HK-2 (cell line): Measurements from ENCODE around the gene NCK2.
"Not testable (repeated sequence)": the region's sequence is repeated elsewhere in the genome, so short reads cannot be mapped to it uniquely, and the experiment has no call there.

Source experiments
- DNase-seq: peaks from one replicate; pipeline ENCODE4 v3.0.0-alpha.2; 2018; ENCODE audit not compliant: unreplicated experiment

Gene NCK2

DNA sequence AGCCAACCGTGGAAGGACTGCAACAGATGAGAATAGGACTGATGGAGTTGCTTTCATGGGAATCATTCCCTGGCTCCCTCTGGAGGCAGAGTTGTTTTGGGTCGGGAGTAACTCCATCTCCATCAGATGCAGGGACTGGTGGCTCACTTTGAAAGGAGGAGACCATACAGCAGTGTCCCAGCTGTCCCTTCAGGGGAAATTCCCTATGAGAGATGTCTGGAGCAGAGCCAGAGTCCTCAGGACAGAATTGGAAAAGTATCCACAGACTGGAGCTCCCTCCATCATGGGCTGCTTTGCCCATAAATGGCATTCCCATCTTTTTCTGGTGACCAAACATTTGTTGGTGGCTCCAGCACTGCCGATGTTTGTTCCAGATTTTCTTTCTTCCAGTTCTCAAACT is 144.3 kb downstream of the NCK2 start:
- DNase-seq: no peak

DNA sequence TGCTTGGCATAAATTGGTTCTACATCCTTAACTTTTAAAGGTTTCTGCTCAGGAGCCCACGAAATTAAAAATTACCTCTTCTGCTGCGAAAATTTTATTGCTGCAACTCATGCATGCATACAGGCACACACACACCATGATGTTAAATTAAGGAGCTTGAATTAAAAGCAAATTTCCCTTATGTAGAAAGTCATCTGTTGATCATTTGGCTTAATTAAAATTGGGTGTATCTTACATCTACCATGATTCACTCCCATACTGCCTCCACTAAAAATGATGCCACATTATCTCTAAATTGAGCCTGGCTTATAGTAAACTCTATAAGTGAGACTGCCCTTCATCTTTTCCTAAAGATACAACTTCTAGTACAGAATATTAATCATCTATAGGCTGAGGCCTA is 145.4 kb downstream of the NCK2 start:
- no peak for DNase-seq

DNA sequence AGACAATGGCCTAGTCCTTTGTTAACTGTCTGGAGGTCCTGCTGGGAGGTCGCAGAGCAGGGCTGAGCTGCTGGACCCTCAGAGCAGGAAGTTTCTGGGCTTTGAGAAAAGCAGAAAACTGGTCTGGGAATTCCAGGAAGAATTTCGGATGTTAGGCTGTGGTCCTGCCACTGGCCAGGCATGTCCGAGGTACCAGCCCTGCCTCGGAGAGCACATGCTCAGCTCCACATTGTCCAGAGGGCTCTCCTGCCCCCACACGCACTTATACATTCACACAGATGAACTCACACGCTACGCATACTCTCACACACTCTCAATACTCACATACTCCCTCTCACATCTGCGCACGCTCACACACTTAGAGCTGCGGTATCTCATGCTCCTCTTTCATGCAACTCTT is 146.1 kb downstream of the NCK2 start:
- DNase-seq: no peak

DNA sequence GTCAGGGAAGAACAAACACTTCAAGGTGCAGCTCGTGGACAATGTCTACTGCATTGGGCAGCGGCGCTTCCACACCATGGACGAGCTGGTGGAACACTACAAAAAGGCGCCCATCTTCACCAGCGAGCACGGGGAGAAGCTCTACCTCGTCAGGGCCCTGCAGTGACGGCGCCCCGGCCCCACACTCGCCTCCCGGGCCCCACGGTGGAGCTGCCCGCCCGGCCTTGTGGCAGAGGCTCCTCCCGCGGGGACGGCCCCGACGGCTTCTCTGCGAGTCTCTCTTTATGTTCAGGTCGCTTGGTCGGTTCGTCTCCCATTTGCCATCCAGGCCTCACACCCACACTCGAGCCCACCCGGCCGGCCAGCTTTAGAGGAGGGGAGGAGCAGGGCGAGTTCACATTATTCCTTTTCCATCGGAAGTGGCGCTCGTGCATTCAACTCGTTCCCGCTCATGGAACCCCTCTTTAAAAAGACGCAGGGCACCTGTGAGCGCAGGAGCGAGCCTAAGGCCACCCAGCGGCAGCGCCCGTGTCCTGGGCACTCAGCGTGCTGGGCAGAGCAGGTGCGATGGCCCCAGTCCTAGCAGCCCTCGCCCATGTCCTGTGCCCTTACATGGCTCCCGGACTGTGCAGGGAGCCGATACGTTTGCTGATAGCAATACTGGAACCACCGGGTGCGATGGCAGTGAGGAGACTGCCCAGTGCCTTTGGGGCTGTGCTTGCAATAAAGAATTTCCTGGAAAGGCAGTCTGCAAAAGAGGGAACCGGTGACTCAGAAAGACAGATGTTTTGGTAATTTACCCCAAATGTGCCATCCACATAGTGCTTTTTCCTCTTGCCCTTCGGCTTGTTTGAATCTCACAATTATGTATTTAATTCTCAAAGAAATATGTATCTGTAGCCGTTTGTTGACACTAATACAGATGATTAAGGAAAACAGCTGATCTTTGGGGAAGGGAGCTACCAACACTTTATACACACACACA is 148.6 kb downstream of the NCK2 start:
- no peak for DNase-seq

DNA sequence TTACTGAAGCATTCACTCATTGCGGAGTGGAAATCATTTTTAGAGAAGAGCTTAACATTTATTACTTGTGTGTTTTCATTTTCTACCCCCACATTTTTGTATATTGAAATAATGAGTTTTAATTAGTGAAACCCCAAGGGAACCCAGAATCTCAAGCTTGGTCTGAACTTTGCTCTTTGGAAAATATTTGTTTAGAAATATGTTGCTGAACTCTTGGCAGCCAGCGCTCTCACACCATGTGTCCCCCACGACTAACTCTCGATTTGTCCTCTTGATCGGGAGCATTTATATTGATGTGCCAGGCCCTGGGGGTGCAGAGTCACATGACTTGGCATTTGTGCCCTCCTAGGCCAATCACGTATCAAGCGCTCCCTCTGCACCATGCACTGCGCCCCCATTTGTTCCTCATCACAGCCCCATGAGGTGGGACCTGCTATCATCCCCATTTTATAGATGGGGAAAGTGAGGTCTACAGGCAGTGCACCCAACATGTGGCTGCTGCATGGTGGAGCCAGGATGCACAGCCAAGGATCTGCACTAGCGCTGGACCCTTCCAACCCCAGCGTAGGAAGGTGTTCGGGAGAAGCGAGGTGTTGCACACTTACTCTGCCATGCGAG is 149.7 kb downstream of the NCK2 start:
- no peak for DNase-seq

DNA sequence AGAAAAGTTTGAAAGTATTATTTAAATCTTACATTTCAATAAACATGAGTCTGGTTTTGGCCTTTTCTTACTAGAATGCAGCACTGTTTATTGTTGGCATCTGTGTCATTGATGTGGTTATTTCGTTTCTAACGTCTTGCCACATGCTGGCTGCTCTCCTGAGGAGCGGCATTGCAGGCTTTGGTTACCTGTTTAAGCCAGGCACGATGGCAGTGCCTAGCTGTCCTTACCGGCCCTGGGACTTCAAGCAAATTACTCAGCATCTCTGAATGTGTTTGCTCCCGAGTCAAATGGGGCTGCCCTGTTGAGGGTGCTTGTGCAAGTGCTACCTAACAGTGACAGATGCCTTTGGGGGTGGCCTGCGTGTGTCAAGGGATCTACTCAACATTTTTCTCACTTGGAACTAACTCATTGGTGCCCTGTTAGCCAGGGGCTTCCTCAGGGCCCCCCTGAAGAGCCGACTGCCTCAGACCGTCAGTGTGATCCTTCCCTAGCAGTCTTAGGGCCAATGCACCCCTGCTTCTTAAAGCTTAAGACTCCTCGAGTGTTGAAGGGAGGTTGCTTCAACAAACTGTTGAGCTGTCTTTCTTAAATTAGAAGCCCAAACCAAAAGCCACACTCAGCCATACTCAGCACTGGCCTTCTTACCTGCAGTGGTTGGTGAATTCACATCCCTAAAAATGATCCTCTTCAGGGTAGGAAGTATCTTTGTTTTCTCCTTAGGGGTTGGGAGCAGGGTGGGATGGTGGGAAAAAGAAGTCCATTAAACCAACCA is 151.5 kb downstream of the NCK2 start:
- DNase-seq: no peak

DNA sequence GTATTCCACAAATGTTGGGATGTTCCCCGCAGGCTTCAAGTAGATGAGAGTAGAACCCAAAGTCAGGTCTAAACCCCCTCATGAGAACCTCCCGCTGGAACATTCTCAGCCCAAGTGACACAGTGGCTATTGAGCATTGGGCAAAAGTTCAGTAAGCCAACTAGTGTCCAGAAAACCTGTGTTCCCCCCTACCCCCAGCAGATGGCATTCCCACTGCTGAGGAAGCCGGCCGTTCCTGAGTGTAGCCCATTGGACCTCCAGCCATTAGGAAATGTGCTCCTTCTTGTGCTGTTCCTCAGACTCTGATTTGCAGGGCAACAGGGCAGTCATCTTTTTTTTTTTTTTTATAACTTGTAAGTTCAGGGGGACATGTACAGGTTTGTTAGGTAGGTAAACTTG is 152.1 kb downstream of the NCK2 start:
- no peak for DNase-seq

DNA sequence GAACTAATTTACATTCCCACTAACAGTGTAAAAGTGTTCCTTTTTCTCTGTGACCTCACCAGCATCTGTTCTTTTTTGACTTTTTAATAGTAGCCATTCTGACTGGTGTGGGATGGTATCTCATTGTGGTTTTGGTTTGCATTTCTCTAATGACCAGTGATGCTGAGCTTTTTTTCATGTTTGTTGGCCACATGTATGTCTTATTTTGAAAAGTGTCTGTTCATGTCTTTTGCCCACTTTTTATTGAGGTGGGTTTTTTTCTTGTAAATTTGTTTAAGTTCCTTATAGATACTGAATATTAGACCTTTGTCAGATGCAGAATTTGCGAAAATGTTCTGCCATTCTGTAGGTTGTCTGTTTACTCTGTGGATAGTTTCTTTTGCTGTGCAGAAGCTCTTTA is 153.0 kb downstream of the NCK2 start:
- not testable (repeated sequence) for DNase-seq

DNA sequence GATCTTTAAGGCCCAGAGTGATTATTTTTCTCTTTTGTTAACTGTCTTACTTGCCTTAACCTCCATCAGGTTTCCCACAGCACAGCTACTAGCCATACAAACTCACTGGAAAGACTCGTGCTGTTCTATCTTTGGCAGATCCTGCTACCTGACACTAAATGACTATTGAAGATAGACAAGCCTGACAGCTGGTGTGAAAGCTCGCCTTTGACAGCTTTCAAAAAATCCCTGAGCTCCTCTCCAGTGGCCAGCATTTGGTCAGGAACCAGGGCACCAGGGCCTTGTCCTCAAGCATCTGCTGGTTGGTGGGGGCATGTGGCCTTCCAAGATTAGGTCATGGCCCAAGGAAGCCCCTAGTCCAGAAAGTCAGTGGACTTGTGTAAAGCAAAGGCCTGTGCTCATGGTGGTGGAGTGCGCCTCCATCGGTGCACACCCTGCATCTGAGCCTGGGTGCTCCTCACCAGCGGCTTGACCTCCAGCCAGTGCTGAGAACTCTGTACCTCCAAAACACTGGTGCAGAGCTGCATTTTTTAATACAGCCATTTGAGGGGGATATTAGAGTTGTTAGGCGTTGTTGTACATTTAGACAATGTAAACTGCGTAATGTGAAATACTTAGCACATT is 158.5 kb downstream of the NCK2 start:
- DNase-seq: no peak

DNA sequence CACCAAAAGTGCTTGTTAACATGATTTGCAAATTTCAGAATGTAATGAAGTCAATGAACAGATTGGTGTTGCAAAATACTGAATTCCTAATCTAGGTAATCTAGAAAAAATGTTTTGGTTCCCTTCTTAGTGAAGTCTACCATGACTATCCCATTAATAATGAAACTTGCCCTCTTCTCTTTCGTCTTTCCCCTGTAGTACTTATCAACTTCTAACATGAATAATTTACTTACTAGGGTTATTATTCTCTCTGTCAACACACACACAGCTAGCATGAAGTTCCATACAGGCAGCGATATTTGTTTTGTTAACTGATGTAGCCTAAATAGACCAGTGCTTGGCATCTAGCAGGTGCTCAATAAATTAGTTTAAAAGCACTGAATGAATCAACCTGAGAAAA is 160.2 kb downstream of the NCK2 start:
- DNase-seq: no peak

DNA sequence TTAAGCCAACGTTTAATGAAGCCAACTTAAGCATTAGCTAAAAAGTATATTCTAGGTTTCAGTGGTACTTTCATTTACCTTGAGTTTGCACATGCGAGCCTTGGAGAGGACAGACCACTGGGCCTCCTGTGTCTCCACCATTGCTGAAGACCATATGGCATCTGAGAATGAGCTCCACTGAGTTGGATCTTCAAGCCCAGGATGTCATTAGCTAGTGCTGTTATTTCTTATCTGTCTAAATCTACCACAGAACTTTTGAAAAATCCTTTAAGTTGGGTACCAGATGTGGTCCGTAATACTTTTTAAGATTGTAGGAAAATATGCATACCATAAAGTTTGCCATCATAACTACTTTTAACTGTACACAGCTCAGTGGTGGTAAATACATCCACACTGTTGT is 161.8 kb downstream of the NCK2 start:
- no peak for DNase-seq

DNA sequence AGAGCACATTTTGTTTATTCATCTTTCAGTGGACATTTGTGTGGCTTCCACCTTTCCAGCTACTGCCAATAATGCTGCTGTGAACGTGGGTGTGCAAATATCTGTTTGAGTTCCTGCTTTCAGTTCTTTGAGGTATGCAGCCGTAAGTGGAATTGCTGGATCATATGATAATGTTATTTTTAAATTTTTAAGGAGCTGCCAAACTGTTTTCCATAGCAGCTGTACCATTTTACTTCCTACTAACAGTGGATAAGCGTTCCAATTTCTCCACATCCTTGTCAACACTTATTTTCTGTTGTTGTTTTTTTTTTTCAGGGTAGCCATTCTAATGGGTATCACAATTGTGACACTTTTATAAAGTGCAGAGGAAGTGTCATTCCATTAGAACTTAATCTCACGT is 162.5 kb downstream of the NCK2 start:
- no peak for DNase-seq

DNA sequence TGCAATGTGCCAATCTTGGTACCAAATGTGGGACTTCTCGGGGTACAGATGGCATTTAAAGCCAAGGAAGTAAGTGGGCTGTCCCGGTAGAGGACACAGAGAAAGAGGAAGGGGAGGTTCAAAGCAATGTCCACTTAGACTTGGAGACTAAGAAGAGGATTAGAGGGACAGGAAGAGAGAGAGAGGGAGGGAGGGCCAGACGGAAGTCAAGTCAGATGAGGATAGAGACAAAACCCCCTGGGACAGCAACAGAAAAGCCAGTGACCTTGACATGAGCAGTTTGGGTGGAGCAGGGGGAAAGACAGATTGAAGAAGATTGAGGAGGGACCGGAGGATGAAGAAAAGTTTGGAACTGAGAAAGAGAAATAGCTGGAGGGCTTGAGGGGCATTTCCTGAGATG is 164.5 kb downstream of the NCK2 start:
- DNase-seq: no peak

DNA sequence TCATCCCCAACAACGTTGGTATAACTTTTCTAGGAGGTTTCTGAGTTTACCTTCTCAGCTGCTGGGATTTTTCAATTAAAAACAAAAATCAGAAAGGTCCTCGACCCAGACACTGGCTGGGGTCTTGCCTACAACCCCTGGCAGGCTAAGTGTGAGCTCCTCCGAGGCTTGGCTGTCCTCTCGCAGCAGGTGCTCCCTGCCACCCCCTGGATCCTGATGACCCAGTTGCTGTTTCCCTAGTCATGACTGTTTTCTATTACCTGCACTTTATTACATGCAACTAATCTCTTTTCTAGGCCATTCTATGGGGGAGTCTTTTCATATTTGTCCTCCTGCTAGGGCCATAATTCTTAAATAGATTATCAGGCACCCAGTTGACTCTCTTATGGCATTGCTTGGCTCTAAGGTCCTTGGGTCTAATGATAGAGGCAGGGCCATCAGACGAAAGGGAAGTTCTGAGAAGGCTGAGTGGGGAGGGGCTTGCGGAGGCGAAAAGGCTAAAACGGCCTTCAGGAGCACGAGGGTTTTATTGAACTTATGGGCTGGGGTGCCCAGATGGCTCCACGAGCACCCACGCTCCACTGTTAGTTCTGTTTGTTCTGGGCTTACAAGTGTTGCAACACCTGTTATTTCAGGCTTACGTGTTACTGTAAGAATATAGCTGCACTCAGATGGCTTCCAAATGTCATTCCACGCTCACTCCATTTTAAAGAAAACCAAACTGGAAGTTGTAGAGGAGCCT is 166.0 kb downstream of the NCK2 start:
- no peak for DNase-seq

DNA sequence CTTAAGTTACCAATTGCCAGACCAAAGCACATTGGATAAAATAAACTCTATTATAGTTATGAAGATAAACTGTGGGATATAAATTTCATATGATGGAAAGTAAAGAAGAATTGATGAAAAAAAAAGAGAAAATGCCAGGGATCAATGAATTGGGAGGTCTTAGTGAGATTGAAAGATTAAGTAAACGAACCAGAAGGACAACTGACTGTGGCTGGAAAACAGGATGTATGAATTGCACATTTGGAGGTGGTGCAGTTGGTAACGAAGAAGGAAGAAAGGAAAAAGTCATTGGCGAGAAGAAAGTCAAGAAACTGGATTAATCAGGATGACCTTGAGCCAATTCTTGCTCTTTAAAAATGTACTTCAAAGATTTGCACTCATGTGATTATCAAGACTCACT is 166.7 kb downstream of the NCK2 start:
- no peak for DNase-seq

DNA sequence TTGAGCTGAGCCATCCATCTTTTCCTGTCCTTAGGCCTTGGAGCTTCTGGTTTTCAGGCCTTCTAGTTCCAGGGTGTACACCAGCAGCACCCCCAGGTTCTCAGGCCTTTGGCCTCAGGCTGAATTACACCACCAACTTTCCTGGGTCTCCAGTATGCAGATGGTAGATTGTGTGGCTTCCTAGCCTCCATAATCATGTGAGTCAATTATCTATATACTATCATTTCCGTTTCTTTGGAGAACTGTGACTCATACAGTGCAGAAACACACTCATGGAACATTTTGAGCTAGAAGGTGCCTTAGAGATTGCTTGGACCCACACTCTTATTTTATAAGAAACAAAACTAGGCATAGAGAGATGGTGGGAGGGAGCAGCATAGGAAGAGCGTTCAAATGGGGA is 167.4 kb downstream of the NCK2 start:
- DNase-seq: no peak

DNA sequence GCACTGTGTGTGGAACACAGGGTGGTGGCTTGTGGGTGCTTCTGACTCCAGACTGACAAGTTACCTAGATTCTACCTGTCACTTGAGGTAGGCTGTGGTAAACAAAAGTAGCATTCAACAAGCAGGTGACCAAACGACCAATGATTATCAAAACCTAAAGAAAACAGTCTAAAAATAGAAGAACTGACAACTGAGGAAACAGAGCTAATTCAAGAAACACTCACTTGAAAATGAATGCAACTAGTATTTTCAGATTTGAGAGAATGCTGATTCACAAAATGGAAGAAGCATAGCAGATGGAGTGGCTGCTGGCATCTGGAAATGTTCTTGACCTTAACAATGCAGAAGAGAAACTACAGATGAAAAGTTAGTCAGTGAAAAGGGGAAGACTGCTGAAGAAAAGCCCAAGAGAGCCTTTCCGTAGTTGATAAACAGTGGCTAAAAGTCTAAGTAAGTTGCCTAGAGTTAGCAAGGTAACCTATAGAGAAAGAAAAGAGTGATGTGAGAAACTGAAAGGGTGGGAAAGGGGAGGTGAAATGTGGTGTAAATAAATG is 170.4 kb downstream of the NCK2 start:
- DNase-seq: no peak

DNA sequence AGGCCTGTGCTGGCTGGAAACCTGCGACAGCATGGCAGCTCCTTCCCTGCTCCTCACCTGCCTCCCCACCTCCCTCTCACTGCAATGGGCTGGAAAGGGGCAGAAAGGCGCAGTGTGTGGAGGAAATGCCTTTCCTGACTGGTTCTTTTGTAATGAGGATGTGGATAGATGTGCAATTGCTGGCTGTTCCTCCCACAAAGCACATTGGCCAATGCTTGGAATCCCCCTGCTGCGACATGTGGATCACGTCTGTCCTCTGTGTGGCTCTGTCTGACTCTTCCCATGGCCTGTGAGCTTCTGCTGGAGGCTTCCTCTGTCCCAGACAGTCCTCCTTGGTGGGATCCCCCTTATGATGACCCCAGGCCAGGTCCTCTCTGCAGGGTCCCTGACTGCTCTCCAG is 172.5 kb downstream of the NCK2 start:
- DNase-seq: no peak

DNA sequence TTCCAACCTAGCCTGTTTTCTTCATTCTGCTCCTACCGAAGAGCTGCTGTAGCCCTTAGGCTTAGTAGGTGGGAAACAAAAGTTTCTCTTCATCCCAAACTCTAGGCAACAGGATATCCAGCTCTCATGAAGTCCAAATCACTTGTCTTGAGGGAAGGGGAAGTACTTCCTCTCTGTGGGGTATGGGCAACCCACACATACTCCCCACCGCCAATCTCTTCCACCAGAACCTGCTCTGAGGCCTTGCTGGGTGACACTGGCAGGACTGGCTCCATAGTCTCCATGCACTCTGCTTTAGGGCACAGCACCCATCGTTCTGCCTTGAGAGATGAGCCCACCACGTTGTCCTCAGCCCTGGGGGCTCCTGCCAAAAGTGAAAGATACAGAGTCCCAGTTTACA is 173.0 kb downstream of the NCK2 start:
- DNase-seq: no peak

DNA sequence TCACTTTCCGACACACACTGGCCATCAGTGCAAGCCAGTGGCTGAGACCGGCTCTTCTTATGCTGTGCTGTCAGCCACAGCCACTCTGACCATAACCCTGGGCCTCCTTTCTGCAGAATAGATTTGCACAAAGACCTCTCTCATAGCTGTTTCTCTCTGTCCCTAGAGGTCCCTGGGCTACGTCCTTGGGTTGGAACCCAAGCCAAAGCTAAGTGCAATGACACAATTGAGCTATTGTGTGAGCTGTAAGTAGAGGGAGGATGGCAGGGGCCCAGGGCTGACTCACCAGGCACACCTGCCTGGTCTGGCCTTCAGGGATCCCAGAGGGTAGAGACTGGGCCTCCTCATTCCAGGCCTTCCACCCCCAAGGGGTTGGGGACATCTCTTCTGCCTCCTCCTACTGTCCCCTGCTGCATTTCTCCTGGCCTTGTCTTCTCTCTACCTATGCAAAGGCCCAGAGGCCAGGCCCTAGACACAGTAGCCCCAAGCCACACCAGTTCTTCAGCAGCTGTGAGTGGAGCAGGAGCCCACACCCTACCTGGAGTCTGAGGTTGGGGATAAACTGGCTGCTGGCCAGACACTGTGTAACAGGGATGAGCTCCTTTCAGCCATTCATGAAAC is 174.6 kb downstream of the NCK2 start:
- DNase-seq: no peak

DNA sequence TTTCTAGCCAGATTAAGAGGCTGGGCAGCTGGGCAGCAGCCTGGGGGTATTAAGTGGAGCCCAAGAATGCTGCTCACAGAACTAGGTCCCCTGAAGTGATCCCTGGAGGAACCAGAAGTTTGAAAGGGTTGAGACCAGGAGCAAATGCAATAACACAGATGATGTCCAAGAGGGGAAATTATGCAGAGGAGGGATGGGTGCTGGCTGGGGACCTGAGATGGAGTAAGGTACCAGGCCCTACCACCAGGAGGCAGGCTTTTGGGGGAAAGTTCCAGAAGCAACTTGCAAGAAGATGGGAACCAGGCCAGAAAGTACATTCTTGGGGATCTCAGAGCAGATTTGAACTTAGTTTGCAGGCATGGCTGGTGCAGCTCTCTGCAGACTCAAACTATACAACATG is 175.1 kb downstream of the NCK2 start:
- no peak for DNase-seq
